T-helper 1 cell treated with Interleukin-12 subunit alpha and Interleukin-12 subunit beta and Interleukin-4 antibody, amounts not matched to agents 30 μg/mL and 1 μg/mL, for 36 hours (primary cell): ENCODE results near the gene EIF4E3.

Source experiments
- H3K27ac Mint-ChIP-seq: one replicate; pipeline ENCODE4 v1.8.0; 2021; ENCODE audit warnings: mild to moderate bottlenecking, mixed read lengths
- H3K27me3 Mint-ChIP-seq: one replicate; pipeline ENCODE4 v1.8.0; 2021; ENCODE audit warnings: low read depth, mixed read lengths
- H3K36me3 Mint-ChIP-seq: one replicate; pipeline ENCODE4 v1.8.0; 2021; ENCODE audit warnings: low read depth, mixed read lengths
- H3K4me1 Mint-ChIP-seq: one replicate; pipeline ENCODE4 v1.8.0; 2021; ENCODE audit warnings: low read depth, mixed read lengths
- H3K4me3 Mint-ChIP-seq: one replicate; pipeline ENCODE4 v1.8.0; 2021; ENCODE audit warnings: mild to moderate bottlenecking, moderate library complexity, mixed read lengths
- H3K9me3 Mint-ChIP-seq: one replicate; pipeline ENCODE4 v1.8.0; 2021; ENCODE audit warnings: mixed read lengths

EIF4E3 gene

DNA sequence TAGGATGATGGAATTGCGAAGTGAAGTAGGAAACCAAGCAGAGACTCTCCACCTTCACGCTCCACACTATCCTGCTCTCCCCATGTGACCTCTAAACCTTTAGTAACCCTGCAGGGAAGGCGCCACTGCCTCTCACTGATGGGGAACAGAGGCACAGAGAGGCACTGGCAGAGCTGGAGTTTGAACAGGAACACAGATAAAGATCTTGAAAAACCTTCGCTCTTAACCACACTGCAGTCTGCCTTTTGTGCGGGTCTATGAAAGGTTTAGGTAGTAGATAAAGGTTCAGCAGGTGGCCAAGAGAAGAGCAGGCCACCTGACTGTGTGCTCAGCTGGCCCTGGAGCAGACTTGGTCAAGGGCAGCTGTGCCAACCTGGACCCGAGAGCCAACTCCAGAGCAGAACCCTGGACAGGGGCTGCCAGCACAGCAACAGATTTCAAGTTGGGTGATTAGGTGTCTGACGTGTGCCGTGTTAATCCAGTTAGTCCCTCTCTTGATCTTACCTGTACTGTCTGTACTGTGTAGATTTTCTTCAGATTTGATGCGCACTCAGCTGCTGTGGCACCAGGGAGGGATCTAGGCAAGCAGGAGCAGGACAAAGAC is 15.2 kb downstream of the EIF4E3 start:
- Mint-ChIP-seq H3K27me3 (no peaks in the 10 kb centered on the region), H3K36me3 (peaks cover 28% of the 10 kb centered on the region), H3K4me1 (peaks cover 48% of the 10 kb centered on the region), H3K4me3 (no peak overlapping the region), H3K27ac (peak overlapping the region; percentile 34), H3K9me3 (no peaks in the 10 kb centered on the region)

DNA sequence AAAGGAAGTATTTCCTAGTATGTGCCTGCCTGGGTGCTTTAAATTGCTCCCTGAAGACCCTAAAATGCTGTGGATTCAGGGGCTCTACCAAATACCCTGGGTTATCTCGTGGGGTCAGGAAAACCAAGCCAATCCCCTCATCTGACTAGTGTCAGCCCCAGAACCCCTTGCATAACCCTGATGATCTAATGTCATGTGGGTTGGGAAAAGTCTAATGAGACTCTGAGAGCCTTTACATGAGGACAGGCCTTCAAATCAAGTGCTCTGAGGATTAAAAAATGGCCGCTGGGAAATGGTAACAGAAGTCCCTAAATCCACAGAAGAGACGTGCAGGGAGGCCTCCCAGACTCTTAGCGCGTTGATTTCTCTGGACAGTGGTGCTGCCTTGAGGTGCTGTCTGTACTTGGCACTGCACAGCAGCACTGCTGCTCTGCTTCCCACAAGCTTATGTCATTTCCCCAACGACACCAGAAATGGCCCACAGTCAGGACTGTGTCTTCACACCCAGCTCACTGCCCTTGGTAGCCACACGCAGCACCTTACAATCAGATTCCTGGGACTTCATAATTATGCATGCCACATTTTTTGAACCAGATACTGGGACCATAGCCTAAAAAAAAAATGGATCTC is 16.6 kb downstream of the EIF4E3 start:
- H3K27me3 Mint-ChIP-seq: no peaks in the 10 kb centered on the region
- peaks cover 35% of the 10 kb centered on the region for H3K36me3 Mint-ChIP-seq
- H3K4me3 Mint-ChIP-seq: no peak overlapping the region
- no peaks in the 10 kb centered on the region for H3K9me3 Mint-ChIP-seq
- H3K27ac Mint-ChIP-seq: no peak overlapping the region
- peaks cover 55% of the 10 kb centered on the region for H3K4me1 Mint-ChIP-seq

DNA sequence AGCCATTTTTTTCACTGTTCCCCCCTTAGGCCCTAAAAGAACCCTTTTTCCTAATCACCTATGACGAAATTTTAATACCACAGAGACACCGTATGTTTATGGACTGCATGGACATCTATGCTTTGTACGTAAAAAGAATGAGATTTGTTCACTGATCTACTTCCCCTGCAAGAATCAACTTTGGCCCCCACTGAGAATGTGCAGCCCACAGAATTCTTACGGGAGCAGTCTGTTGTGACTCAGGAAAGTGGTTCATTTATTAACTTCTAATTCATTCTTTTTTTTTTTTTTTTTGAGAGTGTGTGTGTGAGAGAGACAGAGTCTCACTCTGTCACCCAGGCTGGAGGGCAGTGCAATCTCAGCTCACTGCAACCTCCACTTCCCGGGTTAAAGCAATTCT is 17.6 kb downstream of the EIF4E3 start:
- Mint-ChIP-seq H3K36me3 (peaks cover 36% of the 10 kb centered on the region), H3K4me3 (no peak overlapping the region), H3K27ac (no peak overlapping the region), H3K9me3 (no peaks in the 10 kb centered on the region), H3K4me1 (peaks cover 60% of the 10 kb centered on the region), H3K27me3 (no peaks in the 10 kb centered on the region)

DNA sequence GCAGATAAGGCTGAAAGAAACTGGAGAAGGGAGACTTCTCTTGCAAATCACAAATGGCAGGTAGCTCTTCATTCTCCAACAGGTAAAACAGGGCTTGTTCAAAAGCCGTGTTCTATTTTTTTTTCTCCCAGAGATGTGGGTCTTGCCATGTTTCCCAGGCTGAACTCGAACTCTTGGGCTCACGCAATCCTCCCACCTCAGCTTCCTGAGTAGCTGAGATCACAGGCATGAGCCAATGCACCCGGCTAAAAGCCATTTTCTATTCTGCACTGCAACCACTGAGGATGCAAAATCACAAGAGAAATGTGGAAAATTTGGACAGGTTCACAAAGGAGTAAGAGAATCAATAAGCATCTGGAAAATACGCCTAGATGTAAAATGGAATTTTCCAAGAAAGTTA is 19.5 kb downstream of the EIF4E3 start:
- Mint-ChIP-seq H3K36me3 (peaks cover 50% of the 10 kb centered on the region), H3K4me1 (peaks cover 67% of the 10 kb centered on the region), H3K27ac (no peak overlapping the region), H3K27me3 (no peaks in the 10 kb centered on the region), H3K9me3 (no peaks in the 10 kb centered on the region), H3K4me3 (no peak overlapping the region)

DNA sequence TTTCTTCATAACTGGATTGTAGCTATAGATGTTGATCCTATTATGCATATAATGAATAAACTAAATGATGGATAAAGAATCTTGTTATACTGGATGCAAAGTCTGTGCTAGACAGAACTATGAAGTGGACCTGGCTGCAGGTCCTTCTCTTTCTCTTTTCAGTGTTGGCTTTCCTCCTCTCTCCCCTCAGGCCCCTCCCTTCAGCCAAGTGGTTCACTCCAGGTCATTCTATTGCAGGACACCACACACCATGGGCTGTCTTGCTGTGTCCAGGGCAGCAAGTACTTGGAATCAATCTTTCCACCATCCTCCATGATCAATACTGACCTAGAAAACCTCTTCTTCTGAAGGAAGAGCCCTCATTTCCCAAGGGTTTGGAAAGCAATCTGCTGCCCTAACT is 20.3 kb downstream of the EIF4E3 start:
- Mint-ChIP-seq H3K4me3 (no peak overlapping the region), H3K4me1 (peaks cover 63% of the 10 kb centered on the region), H3K27ac (peak overlapping the region; percentile 34), H3K9me3 (no peaks in the 10 kb centered on the region), H3K27me3 (no peaks in the 10 kb centered on the region), H3K36me3 (peaks cover 51% of the 10 kb centered on the region)

DNA sequence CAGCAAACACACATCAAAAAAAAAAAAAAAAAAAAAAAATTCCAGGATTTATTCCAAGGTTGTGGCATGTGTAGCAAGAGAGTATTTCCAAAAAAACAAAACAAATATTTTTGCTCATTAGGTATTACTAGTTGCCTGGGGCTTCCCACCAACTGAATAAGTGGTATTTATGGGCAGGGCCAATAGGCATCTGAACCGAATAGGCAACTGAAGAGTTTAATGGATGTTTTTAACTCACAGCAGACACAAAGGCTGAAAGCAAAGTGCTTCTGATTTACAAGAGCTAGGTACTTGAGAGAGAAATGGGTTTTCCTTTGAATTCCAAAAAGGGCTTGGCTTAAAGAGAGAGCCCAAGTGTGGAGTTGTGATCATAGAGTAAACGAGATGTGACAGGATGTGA is 21.4 kb downstream of the EIF4E3 start:
- H3K9me3 Mint-ChIP-seq: no peaks in the 10 kb centered on the region
- H3K27ac Mint-ChIP-seq: peak overlapping the region; percentile 83
- no peaks in the 10 kb centered on the region for H3K27me3 Mint-ChIP-seq
- H3K4me3 Mint-ChIP-seq: no peak overlapping the region
- H3K36me3 Mint-ChIP-seq: peaks cover 47% of the 10 kb centered on the region
- H3K4me1 Mint-ChIP-seq: peaks cover 53% of the 10 kb centered on the region

DNA sequence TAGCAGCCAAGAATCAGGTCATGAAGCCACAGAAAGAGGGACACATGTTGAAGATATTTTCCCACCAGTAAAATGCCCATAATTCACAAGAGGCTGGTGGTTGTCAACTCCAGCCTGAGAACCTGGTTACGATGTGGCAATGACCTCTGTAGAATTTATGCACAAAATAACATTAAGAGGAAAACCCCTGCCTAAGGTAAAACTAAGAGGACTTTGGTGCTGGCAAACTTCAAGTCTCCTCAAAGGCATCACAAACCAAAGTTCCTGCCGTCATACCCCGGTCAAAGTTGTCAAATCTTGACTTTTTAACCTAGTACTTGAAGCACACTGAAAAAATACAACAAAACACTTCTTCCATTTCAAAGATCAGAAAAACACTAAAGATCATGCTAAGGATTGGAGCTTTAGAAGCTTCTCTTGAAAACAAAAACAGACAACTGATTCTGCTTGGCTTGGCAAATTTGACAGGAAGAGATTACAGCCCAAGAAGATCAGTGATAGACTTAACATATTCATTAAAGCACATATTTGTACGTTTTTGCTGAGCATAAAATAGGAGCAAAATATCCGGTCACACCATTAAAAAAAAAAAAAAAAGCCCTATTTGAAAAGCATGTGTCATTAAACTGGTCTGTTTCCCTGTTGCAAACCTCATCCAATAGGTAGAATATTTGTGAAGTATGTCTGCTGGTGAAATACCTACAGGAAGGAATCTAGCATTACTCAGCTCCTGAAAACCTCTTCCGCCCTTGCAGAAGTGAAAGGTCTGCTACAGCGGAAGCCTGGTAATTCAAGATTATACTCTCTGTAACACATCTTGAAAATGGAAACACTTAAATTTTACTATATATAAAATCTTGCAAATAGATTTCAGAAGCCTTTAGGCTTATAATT is 22.8 kb downstream of the EIF4E3 start:
- no peaks in the 10 kb centered on the region for H3K9me3 Mint-ChIP-seq
- H3K27ac Mint-ChIP-seq: peak overlapping the region; percentile 83
- H3K36me3 Mint-ChIP-seq: peaks cover 57% of the 10 kb centered on the region
- H3K4me1 Mint-ChIP-seq: peaks cover 51% of the 10 kb centered on the region
- H3K4me3 Mint-ChIP-seq: peak overlapping the region; percentile 47
- H3K27me3 Mint-ChIP-seq: no peaks in the 10 kb centered on the region

DNA sequence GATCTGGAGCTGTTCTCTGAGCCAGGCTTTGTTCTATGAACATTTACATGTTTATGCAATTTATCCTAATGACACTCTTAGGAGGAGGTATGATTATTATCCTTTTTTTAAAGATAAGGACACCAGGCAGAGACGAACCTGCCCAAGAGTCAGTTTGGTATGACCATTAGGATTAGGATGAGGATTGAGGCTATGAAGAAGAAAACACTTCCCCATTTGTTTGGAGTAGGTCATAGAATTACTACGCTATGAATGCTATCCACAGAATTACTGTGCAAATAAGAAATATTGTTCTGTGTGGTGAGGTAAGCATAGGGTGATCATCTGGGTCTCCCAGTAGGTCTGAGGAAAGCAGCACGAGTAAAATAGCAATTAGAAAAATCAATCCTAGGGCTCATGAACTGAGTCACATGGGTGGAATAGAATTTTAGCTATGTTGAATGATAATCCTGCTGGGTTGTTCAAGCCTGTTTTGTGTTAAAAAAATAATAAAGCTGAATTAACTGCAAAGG is 23.9 kb downstream of the EIF4E3 start:
- Mint-ChIP-seq H3K27me3 (no peaks in the 10 kb centered on the region), H3K4me3 (no peak overlapping the region), H3K36me3 (peaks cover 52% of the 10 kb centered on the region), H3K27ac (peak overlapping the region; percentile 50), H3K9me3 (no peaks in the 10 kb centered on the region), H3K4me1 (peaks cover 51% of the 10 kb centered on the region)

DNA sequence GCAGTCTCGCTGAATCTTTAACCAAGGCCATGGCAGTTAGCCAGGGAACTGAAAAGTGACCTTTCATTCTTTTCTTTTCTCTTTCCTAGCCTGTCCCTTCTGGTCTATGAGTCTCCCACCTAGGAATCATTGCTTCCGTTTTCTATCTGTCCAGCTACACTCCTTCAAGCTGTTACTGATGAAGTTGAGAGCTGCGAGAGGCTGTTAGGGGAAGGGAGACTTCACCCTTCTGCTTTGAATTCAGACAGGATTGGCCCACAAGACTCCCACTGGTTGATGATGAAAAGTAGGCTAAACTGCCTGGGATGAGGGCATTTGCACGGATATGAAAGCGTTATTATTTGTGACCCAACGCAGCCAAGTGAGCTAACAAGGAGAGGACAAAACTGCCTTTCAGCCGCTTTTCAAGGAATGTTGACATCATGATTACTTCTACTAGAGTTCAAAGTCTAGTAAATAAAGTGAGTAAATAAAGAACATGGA is 30.2 kb downstream of the EIF4E3 start:
- Mint-ChIP-seq H3K4me1 (peaks cover 2% of the 10 kb centered on the region), H3K4me3 (no peak overlapping the region), H3K27me3 (no peaks in the 10 kb centered on the region), H3K9me3 (no peaks in the 10 kb centered on the region), H3K36me3 (peaks cover 38% of the 10 kb centered on the region), H3K27ac (no peak overlapping the region)

DNA sequence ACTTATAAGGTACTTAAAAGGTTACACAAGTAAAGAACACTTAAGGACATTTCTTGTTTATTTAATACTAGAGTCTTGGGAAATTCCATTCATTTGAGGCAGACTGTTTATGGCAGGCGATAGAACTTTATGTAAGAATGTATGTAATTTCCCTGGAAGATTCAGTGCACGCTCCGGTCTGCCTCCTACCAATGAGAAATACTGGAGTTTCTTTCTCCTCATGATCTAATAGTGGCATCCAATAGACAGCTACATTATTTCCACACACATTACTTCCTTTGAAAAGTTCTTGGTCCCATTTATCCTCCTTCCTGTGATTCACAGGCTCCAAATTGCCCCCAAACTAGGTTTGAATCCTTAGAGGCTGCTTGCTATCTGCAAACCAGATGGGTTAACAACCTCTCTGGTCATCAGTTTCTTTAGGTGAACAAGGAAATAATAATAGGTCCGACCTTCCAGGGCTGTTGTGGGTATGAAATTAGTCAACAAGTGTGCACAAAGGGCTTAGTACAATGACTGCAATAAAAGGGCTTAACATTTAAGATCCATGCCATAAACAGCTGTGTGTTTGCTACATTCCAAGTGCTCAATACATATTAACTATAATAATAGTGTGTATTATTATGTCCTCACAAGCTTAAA is 30.7 kb downstream of the EIF4E3 start:
- no peaks in the 10 kb centered on the region for H3K27me3 Mint-ChIP-seq
- H3K36me3 Mint-ChIP-seq: peaks cover 39% of the 10 kb centered on the region
- no peak overlapping the region for H3K4me3 Mint-ChIP-seq
- no peak overlapping the region for H3K27ac Mint-ChIP-seq
- H3K4me1 Mint-ChIP-seq: peaks cover 2% of the 10 kb centered on the region
- H3K9me3 Mint-ChIP-seq: no peaks in the 10 kb centered on the region

DNA sequence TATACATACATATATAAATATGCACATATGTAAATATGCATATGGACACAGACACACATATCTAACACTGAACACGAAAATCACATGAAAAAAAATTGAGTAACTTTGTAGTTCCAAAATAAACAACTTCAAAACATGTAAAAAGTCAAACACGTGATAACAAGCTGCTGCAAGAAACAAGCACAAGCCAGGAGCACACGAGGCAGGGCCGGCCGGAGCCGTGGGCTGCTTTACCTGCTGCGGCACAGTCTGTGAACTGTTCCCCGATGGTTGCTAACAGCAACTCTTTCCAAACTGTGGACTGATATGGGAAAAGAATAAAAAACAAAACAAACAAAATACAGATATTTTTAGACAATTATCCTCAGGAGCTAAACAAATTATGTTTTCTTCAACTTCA is 31.6 kb downstream of the EIF4E3 start:
- H3K9me3 Mint-ChIP-seq: no peaks in the 10 kb centered on the region
- H3K36me3 Mint-ChIP-seq: peaks cover 45% of the 10 kb centered on the region
- no peak overlapping the region for H3K4me3 Mint-ChIP-seq
- H3K27me3 Mint-ChIP-seq: no peaks in the 10 kb centered on the region
- H3K27ac Mint-ChIP-seq: no peak overlapping the region
- peaks cover 2% of the 10 kb centered on the region for H3K4me1 Mint-ChIP-seq

DNA sequence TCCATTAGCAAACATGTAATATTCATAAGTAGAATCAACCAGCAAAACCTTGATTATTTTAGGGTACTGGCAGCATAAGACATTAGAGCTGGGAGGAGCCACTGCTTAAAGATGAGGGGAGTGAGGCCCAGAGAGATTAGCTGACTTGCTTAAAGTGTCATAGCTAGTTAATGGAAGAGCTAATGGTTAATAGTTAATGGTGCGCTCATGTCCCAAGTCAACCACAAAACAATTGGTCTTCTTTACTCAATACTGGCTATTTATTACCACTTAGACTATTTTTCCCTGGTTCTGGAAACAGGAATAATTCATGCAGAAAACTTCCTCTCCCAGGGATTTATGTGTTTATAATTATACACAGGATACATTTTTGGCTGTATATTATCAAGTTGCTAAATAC is 33.1 kb downstream of the EIF4E3 start:
- Mint-ChIP-seq H3K36me3 (peaks cover 40% of the 10 kb centered on the region), H3K9me3 (no peaks in the 10 kb centered on the region), H3K4me1 (peaks cover 4% of the 10 kb centered on the region), H3K4me3 (no peak overlapping the region), H3K27ac (no peak overlapping the region), H3K27me3 (no peaks in the 10 kb centered on the region)

DNA sequence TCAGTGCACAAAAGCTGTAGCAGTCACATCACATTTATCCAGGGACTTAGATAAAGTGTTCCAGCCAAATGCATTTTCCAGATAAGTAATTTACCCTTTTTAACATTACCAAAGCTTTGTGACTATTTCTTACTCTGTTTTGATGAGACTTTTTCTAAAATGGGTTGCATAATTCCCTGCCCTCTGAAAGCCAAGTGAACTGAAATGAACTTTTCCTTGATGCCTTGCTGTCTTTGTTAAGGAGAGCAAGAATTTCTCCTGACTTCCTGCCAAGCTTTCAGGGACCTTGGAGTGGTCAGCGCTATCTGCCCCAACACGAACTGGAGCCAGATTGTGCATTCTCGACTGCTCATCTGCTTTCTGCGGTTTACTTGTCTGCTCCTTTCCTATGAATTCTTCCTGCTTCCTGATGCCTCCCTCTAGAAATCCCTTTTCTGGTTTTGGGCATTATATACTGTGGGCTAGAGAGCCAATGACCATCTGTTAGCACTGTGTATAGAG is 34.8 kb downstream of the EIF4E3 start:
- H3K27ac Mint-ChIP-seq: no peak overlapping the region
- H3K9me3 Mint-ChIP-seq: no peaks in the 10 kb centered on the region
- H3K4me1 Mint-ChIP-seq: peaks cover 6% of the 10 kb centered on the region
- H3K27me3 Mint-ChIP-seq: no peaks in the 10 kb centered on the region
- peaks cover 39% of the 10 kb centered on the region for H3K36me3 Mint-ChIP-seq
- H3K4me3 Mint-ChIP-seq: no peak overlapping the region

DNA sequence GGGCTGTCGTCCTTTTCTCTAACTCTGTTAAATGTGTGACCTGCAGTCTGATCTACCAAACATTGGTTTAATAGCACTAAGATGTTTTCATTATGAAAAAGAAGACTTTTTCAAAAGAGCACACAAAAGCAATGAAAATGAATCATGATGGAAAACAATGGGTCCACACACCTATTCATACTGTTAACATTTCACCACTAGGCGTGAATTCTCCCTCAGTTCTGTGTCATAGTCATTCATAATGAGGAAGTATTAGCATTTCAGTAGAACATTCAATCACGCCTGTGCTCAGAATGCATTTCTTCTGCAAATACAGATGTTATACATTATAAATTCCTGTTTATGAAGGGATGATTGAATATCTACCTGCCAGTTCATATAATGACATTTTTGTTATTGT is 35.9 kb downstream of the EIF4E3 start:
- no peak overlapping the region for H3K4me3 Mint-ChIP-seq
- H3K27ac Mint-ChIP-seq: no peak overlapping the region
- H3K36me3 Mint-ChIP-seq: peaks cover 42% of the 10 kb centered on the region
- no peaks in the 10 kb centered on the region for H3K27me3 Mint-ChIP-seq
- H3K9me3 Mint-ChIP-seq: no peaks in the 10 kb centered on the region
- H3K4me1 Mint-ChIP-seq: peaks cover 6% of the 10 kb centered on the region
